GM23248 (cell line): ENCODE data around the gene TSPO2. TPM values are rescaled to one million over a fixed set of nuclear protein-coding genes. Genes with fewer than 3 reads are reported as not detected.
"Not testable (repeated sequence)": the region's sequence is repeated elsewhere in the genome, so short reads cannot be mapped to it uniquely, and the experiment has no call there.

Experiments used
- DNase-seq: peaks from one replicate; pipeline ENCODE4 v3.0.0-alpha.2; 2015
- H2AFZ ChIP-seq: fragments of 200-600 bp; sonication (generic); 2 replicates; pipeline ENCODE4 v1.6.1; 2016; ENCODE audit warnings: antibody characterized with exemption
- H3F3A ChIP-seq: fragments of 200-600 bp; sonication (generic); 2 replicates; pipeline ENCODE4 v1.6.1; 2016; ENCODE audit warnings: mild to moderate bottlenecking, antibody characterized with exemption, mixed run types; ENCODE audit not compliant: insufficient read depth
- H3K27ac ChIP-seq: fragments of 200-600 bp; sonication (generic); 2 replicates; pipeline ENCODE4 v1.5.1; 2016; ENCODE audit warnings: mild to moderate bottlenecking
- H3K27me3 ChIP-seq: fragments of 200-600 bp; sonication (generic); replicated peaks from 2 replicates; pipeline ENCODE4 v1.6.1; 2016; ENCODE audit warnings: mild to moderate bottlenecking; ENCODE audit not compliant: insufficient read depth
- H3K36me3 ChIP-seq: fragments of 200-600 bp; sonication (generic); 2 replicates; pipeline ENCODE4 v1.6.1; 2016; ENCODE audit warnings: low read depth, mild to moderate bottlenecking
- H3K4me1 ChIP-seq: fragments of 200-600 bp; sonication (generic); 2 replicates; pipeline ENCODE4 v1.6.1; 2016; ENCODE audit warnings: mild to moderate bottlenecking; ENCODE audit not compliant: insufficient read depth
- H3K4me2 ChIP-seq: fragments of 200-600 bp; sonication (generic); one replicate; pipeline ENCODE4 v1.6.1; 2016; ENCODE audit warnings: mild to moderate bottlenecking; ENCODE audit not compliant: unreplicated experiment
- H3K4me3 ChIP-seq: fragments of 200-600 bp; sonication (generic); 2 replicates; pipeline ENCODE4 v1.5.1; 2016; ENCODE audit warnings: mild to moderate bottlenecking
- H3K79me2 ChIP-seq: fragments of 200-600 bp; sonication (generic); 2 replicates; pipeline ENCODE4 v1.6.1; 2016; ENCODE audit warnings: mild to moderate bottlenecking; ENCODE audit not compliant: insufficient read depth
- H3K9ac ChIP-seq: fragments of 200-600 bp; sonication (generic); 2 replicates; pipeline ENCODE4 v1.6.1; 2016; ENCODE audit warnings: mild to moderate bottlenecking
- H3K9me2 ChIP-seq: fragments of 200-600 bp; sonication (generic); 2 replicates; pipeline ENCODE4 v1.6.1; 2016; ENCODE audit warnings: mixed run types, mild to moderate bottlenecking, moderate library complexity; ENCODE audit not compliant: insufficient read depth
- H3K9me3 ChIP-seq: fragments of 200-600 bp; sonication (generic); one replicate; pipeline ENCODE4 v1.6.1; 2017; ENCODE audit warnings: low read depth
- H4K20me1 ChIP-seq: fragments of 200-600 bp; sonication (generic); 2 replicates; pipeline ENCODE4 v1.6.0; 2016; ENCODE audit not compliant: insufficient read depth
- EZH2 ChIP-seq: fragments of 200-600 bp; sonication (generic); IDR thresholded peaks from 2 replicates; pipeline ENCODE4 v1.6.1; 2018; ENCODE audit warnings: antibody characterized with exemption, mild to moderate bottlenecking; ENCODE audit not compliant: insufficient read depth, poor library complexity, severe bottlenecking
- EZH2phosphoT487 ChIP-seq: fragments of 200-600 bp; sonication (generic); IDR thresholded peaks from 2 replicates; pipeline ENCODE4 v1.6.1; 2018; ENCODE audit warnings: antibody characterized with exemption, moderate library complexity, mild to moderate bottlenecking, low read depth; ENCODE audit not compliant: insufficient read depth
- WGBS, 2 experiments: methylation state at CpG; one replicate each; pipeline ENCODE4 v1.1.6; 2015 to 2017; ENCODE audit warnings: low lambda C conversion rate in 2 of 2, low coverage in 1 of 2; ENCODE audit errors: missing lambda C conversion rate in 2 of 2; 5-methylcytosine and 5-hydroxymethylcytosine counted together
- in situ Hi-C: fragments of 300-500 bp; cut with MboI; formaldehyde crosslinking; loops from 2 replicates; pipeline ENCODE4 v1.15.0; 2020
- polyA plus RNA-seq: library from polyadenylated mRNA; unstranded; fragments of >200 nt; fragmentation: Nextera tagmentation; extraction: Ambion mirVana; gene quantifications from 2 replicates; pipeline ENCODE4 v1.2.1, GENCODE V29; 2016
- total RNA-seq: library from RNA; depleted of rRNA; stranded (reverse); fragments of >200 nt; shearing (Covaris generic); gene quantifications from 2 replicates; pipeline ENCODE4 v1.2.3, GENCODE V29; 2014

Gene TSPO2
- total and polyA plus RNA-seq, 2 experiments from 2014 or later: not detected

GRCh38 chr6:41011673-41012072 is 30.6 kb upstream of the TSPO2 start:
- 0 out of 2 replicates have a peak, but pooled peaks cover 5% of the 10 kb centered on the region for H3K27me3 ChIP-seq
- H3K36me3 ChIP-seq: no peaks in the 10 kb centered on the region
- no peaks in the 10 kb centered on the region for H3K9me3 ChIP-seq
- H3K9ac ChIP-seq: no peak overlapping the region
- in situ Hi-C loops: no loop called here
- H4K20me1 ChIP-seq: no peaks in the 10 kb centered on the region
- no peaks in the 10 kb centered on the region for H3K79me2 ChIP-seq
- TF ChIP-seq EZH2 (no peak), EZH2phosphoT487 (no peak)
- 39 to 51% methylated on average over 2 of the region's 2 CpGs for WGBS, 2 experiments
- H2AFZ ChIP-seq: no peak overlapping the region
- H3K27ac ChIP-seq: no peak overlapping the region
- H3K4me2 ChIP-seq: no peak overlapping the region
- no peaks in the 10 kb centered on the region for H3F3A ChIP-seq
- no peak for DNase-seq
- no peaks in the 10 kb centered on the region for H3K9me2 ChIP-seq
- H3K4me3 ChIP-seq: no peak overlapping the region
- no peaks in the 10 kb centered on the region for H3K4me1 ChIP-seq

DNA sequence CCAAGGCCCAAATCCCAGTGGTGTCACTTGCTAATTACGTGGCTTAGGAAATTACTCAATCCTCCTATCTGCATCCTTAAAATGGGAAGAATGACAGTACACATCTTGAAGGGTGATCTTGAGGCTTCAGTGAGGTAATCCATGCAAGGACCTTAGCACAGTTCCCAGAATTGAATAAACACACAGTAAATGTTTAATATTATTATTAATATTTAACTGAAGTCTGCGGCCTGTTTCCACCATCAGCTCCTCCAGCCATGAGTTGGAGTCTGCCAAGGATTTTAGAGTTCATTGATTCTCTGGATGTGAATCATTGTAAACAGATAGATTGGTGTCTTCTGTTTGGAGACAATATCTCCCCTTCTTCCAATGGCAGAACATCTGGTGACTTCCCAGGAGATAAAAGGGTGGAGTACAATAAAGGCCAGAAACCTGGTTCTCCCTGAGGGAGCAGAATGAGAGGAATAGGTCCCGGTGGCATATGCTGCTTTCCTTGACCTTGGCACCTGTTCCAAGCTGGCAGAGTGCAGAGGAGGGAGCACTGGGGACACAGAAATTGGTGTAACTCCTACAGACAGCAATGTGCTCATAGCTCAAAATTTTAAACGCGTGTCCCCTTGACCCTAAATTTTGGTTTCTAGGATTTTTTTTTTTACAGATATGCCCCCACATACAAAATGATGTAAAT is 28.7 kb upstream of the TSPO2 start:
- no peak overlapping the region for H3K9ac ChIP-seq
- no peaks in the 10 kb centered on the region for H3K4me1 ChIP-seq
- no peak overlapping the region for H3K4me3 ChIP-seq
- no peak overlapping the region for H2AFZ ChIP-seq
- H3K27me3 ChIP-seq: 0 out of 2 replicates have a peak, but pooled peaks cover 4% of the 10 kb centered on the region
- H3K9me3 ChIP-seq: no peaks in the 10 kb centered on the region
- no peak for TF ChIP-seq EZH2phosphoT487
- TF ChIP-seq EZH2: no peak
- DNase-seq: no peak
- H3K9me2 ChIP-seq: no peaks in the 10 kb centered on the region
- H3K79me2 ChIP-seq: no peaks in the 10 kb centered on the region
- H4K20me1 ChIP-seq: no peaks in the 10 kb centered on the region
- no peaks in the 10 kb centered on the region for H3F3A ChIP-seq
- no peak overlapping the region for H3K4me2 ChIP-seq
- no peaks in the 10 kb centered on the region for H3K36me3 ChIP-seq
- in situ Hi-C loops: no loop called here
- no peak overlapping the region for H3K27ac ChIP-seq
- WGBS, 2 experiments: 75 to 77% methylated on average over 5 of the region's 5 CpGs

DNA sequence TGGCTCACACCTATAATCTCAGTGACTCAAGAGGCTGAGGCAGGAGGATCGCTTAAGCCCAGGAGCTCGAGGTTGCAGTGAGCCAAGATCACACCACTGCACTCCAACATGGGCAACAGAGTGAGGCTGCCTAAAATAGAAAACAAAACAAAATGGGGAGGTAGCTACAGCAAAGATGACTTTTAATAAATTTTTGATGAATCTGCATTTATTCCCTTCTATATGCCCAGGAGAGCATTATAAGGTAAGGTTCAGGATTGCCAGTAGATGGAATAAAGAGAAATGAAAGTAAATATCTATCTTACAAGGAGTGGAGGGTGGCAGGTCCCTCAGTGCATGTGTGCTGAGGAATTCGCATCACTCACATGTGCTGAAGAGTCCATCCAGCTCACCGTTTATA is 27.5 kb upstream of the TSPO2 start:
- no peaks in the 10 kb centered on the region for H3K4me1 ChIP-seq
- no peaks in the 10 kb centered on the region for H3K27me3 ChIP-seq
- in situ Hi-C loops: no loop called here
- TF ChIP-seq EZH2 (no peak), EZH2phosphoT487 (no peak)
- no peaks in the 10 kb centered on the region for H3F3A ChIP-seq
- no peaks in the 10 kb centered on the region for H4K20me1 ChIP-seq
- H3K79me2 ChIP-seq: no peaks in the 10 kb centered on the region
- H3K9me3 ChIP-seq: no peaks in the 10 kb centered on the region
- H3K4me2 ChIP-seq: no peak overlapping the region
- no peak for DNase-seq
- no peak overlapping the region for H3K9ac ChIP-seq
- H3K27ac ChIP-seq: no peak overlapping the region
- no peaks in the 10 kb centered on the region for H3K36me3 ChIP-seq
- H2AFZ ChIP-seq: no peak overlapping the region
- H3K9me2 ChIP-seq: no peaks in the 10 kb centered on the region
- H3K4me3 ChIP-seq: no peak overlapping the region
- WGBS, 2 experiments: 81 to 88% methylated on average over 4 of the region's 4 CpGs

GRCh38 chr6:41015860-41016259 is 26.4 kb upstream of the TSPO2 start:
- H3F3A ChIP-seq, H3K4me3 ChIP-seq, DNase-seq, H3K36me3 ChIP-seq, H2AFZ ChIP-seq, H3K79me2 ChIP-seq, H3K27me3 ChIP-seq, in situ Hi-C loops, H4K20me1 ChIP-seq, H3K9me3 ChIP-seq, H3K27ac ChIP-seq, H3K4me2 ChIP-seq, H3K9me2 ChIP-seq, H3K4me1 ChIP-seq, H3K9ac ChIP-seq: not testable (repeated sequence)
- 71 to 78% methylated on average over 5 of the region's 5 CpGs for WGBS, 2 experiments

DNA sequence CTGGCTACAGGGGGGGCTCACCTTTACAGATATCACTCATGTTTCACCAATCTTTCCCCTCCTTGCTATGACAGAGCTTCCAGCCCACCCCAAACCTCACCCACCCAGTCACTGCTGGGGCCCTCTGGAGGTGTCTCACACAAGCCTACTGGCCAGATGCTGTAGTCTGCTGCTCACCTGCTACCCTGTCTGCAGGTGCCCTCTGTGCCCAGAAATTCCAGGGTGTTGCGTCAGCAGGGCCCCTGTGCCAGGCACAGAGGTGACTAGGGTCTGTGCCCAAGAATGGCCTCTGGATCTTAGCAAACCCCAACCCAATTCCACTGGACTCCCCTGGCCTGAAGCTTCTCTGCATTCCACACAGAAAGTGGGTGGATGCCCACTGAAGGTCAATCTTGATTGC is 24.6 kb upstream of the TSPO2 start:
- in situ Hi-C loops: no loop called here
- Histone ChIP-seq H3K36me3 (no peaks in the 10 kb centered on the region), H3K27ac (no peak overlapping the region), H2AFZ (no peak overlapping the region), H3K79me2 (no peaks in the 10 kb centered on the region), H3F3A (no peaks in the 10 kb centered on the region), H3K4me2 (no peak overlapping the region), H3K4me1 (peaks cover 12% of the 10 kb centered on the region), H3K9ac (no peak overlapping the region), H3K9me3 (no peaks in the 10 kb centered on the region), H3K4me3 (no peak overlapping the region), H3K9me2 (no peaks in the 10 kb centered on the region), H4K20me1 (no peaks in the 10 kb centered on the region), H3K27me3 (no peaks in the 10 kb centered on the region)
- 78% methylated on average over 1 of the region's 1 CpG; no CpG with 5 or more reads in 1 of the 2 experiments for WGBS, 2 experiments
- no peak for DNase-seq
- TF ChIP-seq EZH2 (no peak), EZH2phosphoT487 (no peak)
